ENCODE data around the gene B9D2.
"Not testable (repeated sequence)": the region's sequence is repeated elsewhere in the genome, so short reads cannot be mapped to it uniquely, and the experiment has no call there.

Gene B9D2

DNA sequence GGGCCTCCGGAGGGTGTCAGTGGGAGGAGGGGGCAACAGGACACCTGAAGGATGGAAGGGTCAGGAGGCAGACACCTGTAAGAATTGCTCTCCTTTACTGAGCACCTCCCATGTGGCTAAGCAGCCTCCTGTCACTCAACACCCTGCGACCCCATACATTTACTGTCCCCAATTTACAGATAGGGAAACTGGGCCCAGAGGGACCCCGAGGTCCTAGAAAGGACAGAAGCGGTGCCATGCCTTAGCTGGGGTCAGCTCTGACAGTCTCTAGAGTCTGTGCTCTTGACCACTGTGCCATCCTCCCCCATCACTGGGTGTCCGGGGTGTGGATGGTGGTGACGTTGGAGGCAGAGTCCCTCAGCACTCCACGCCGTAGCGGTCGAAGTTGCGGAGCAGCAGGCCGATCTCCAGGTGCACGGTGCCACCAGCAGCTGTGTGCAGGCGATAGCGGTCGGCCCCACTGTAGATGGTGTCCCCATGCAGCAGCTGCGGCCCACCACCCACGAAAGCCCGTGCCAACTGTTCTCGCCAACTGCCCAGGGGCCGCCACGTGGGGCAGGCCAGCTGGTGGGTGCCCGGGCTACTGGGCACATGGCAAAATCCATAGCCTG is 9.5 kb downstream of the B9D2 start:
- no peak for DNase-seq

DNA sequence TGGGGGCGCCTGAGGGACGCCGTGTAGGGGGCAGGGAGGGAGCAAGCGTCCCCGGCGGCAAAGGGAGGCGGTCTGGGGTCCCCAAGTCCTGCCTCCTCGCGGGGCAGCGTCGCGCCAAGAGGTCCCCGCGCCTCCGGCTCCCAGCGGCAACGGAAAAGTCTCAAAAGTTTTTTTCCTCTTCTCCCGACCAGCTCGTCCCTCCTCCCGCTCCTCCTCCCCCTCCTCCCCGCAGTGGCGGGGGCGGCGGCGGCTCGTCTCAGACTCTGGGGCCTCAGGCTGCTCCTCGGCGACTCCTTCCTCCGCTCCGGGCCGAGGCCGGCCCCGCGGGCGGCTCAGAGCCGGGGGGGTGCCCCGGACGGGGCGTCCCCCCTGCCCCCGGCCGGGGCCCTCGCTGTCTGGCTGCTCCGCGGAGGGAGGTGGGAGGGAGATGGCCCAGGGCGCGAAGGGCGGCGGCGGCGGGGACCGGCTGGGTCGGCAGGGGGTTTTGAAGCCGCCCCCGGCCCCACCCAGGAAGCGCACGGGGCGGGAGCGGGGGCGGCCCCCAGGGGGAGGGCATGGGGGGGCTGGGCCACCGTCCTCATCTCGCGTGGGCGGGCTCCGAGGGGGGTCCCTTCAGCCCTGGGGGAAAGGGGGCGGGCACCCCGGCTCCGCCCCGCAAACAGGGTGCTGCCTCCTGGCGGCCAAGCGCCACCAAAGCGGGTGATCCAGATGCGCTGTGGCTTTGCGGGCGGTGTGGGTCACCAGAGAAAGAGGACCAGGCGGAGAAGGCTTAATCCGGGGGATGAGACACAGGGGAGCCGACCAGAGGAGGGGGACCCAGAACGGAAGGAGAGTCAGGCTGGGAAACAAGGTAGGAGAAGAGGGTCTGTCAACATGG is 10.2 kb downstream of the B9D2 start, which contains the start of gene TGFB1:
Gene TGFB1, minus strand, starts transcription at position 457 of the 877 bp plus-strand sequence. CDS start 878 bp downstream, outside the sequence.
- DNase-seq: peak; percentile 93

DNA sequence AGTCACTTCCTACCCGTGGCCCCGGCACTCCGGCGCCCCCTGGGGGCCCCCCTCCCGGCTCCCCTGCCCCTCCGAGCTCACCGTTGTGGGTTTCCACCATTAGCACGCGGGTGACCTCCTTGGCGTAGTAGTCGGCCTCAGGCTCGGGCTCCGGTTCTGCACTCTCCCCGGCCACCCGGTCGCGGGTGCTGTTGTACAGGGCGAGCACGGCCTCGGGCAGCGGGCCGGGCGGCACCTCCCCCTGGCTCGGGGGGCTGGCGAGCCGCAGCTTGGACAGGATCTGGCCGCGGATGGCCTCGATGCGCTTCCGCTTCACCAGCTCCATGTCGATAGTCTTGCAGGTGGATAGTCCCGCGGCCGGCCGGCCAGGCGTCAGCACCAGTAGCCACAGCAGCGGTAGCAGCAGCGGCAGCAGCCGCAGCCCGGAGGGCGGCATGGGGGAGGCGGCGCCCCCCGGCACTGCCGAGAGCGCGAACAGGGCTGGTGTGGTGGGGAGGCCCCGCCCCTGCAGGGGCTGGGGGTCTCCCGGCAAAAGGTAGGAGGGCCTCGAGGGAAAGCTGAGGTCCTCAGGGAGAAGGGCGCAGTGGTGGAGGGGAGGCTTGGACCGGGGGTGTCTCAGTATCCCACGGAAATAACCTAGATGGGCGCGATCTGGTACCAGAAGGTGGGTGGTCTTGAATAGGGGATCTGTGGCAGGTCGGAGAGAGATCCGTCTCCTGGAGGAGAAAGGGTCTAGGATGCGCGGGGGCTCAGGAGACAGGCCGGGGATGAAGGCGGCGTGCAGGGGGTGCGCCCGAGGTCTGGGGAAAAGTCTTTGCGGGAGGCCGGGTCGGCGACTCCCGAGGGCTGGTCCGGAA is 11.1 kb downstream of the B9D2 start:
- peak; percentile 62 for DNase-seq

- no peak for DNase-seq
These were observed 11.7 kb downstream of the B9D2 start for GRCh38 chr19:41352279-41352608.

- DNase-seq: peak; percentile 47
These were observed 12.4 kb downstream of the B9D2 start for GRCh38 chr19:41351339-41352245.

DNA sequence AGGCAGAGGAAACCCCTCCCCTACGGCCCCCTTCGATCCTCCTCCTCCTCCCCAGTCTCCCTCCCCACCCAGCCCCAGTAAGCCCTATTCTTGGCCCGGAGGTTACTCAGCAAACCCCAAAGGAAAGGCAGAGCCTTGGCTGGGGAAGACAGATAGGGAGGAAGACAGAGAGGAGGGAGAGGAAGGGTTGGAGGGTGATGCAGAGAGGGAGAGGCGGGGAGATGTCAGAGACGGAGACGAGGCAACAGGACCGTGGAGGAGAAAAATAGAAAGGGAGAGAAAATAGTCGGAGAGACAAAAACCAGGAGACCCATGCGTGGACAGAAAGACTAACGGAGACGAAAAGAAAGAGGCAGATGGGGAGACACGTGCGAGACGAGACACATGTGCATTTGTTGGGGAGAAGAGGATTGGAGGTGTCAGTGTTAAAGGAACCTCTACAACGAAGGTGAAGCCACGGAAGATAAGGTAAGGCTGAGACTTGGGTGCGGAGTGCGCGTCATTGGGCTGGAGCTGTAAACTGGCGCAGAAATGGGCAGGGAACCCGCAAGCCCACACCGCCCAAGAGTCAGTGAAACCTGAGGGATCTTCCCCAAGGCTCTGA is 13.1 kb downstream of the B9D2 start:
- DNase-seq: peak; percentile 43

GRCh38 chr19:41346916-41347315 is 17.0 kb downstream of the B9D2 start:
- not testable (repeated sequence) for DNase-seq

DNA sequence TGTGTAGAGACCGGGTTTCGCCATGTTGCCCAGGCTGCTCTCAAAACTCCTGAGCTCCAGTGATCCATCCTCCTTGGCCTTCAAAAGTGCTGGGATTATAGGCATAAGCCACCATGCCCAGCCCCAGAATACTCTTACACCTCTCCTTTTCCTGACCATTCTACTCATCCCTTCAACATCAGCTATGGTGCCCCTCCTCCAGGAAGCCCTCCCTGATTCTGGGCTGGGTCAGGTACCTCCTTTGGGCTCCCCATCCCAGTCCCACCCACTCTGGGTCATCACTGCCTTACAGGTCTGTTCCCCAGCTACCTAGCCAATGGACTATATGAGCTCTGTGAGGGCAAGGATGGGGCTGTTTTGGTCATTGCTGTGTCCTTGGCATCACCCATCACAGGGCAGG is 19.8 kb downstream of the B9D2 start:
- DNase-seq: no peak

- DNase-seq: no peak
These were observed 22.1 kb downstream of the B9D2 start for GRCh38 chr19:41341669-41342490.

GRCh38 chr19:41339936-41340335 is 24.0 kb downstream of the B9D2 start:
- DNase-seq: peak; percentile 87

DNA sequence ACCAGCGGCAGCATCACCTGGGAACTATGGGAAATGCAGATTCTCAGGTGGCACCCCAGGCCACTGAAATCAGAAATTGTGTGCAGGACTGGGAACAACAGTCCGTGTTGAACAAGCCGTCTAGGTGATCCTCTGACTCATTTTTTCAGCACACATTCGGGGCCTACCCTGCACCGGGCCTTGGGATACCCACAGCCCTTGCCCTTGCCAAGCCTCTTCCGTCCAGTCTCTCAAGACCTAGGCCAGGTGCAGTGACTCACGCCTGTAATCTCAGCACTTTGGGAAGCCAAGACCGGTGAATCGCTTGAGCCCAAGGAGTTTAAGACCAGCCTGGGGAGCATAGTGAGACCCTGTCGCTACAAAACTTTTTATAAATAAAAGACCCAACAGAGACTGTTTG is 28.5 kb downstream of the B9D2 start:
- no peak for DNase-seq

GRCh38 chr19:41334793-41335192 is 29.2 kb downstream of the B9D2 start:
- DNase-seq: no peak

DNA sequence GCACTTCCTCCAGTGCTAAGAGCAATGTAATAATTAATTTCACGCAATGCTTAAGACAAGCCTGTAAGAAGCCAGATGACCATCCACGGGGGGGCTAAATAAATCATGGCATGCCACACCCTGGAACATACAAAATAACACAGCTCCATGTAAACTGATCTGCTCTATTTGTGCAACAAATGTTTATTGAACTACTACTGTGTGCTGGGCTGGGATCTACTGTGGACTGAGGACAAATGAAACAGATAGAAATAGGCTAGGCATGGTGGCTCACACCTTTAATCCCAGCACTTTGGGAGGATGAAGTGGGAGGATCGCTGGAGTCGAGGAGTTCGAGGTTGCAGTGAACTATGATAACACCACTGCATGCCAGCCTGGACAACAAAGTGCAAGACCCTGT is 31.5 kb downstream of the B9D2 start:
- no peak for DNase-seq

DNA sequence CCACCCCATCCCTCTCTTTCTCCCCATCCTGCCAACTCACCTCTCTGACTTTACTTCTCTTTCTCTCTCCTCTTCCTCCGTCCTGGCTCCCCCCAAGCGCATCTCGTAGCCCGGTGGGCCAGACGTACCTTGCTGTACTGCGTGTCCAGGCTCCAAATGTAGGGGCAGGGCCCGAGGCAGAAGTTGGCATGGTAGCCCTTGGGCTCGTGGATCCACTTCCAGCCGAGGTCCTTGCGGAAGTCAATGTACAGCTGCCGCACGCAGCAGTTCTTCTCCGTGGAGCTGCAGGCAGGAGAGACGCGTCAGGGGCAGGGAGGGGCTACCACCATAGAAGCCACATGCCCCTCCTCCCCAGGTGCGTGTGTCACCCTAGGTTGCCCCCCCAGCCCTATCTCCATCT is 31.9 kb downstream of the B9D2 start:
- DNase-seq: no peak

GRCh38 chr19:41330946-41331678 is 32.8 kb downstream of the B9D2 start:
- no peak for DNase-seq

- no peak for DNase-seq
These were observed 33.5 kb downstream of the B9D2 start for GRCh38 chr19:41330481-41330880.

- no peak for DNase-seq
These were observed 35.1 kb downstream of the B9D2 start for GRCh38 chr19:41328842-41329225.

DNA sequence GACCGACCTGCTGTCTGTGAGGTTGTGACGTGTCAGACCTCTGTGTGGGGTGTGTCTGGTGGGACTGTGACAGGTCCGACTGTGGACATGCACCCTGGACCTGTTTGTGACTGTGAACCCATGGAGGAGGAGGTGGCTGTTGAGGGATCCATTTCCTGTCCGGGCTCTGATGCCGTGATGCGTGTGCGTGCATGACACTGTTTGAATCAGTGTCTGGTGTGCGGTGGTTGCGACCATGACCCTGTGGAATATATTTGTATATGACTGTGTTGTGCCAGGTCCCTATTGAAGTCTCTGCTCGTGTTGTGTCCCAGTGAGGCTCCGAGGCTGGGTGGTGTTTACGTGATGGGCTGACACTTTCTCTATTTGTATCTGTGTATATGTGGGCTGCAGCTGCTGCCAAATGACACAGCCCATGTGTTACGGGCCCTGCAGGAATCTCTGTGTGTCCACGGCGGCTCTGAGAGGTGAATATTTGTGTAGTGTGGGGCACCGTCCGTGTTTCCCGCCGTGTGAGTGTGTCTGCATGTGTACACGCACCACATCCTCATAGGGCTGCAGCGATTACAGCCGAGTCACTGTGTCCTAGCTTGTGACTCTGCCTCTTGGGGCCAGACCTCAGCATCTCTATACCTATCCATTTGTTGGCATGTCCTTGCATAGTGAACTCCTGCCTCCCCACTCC is 35.6 kb downstream of the B9D2 start:
- DNase-seq: peak; percentile 36

DNA sequence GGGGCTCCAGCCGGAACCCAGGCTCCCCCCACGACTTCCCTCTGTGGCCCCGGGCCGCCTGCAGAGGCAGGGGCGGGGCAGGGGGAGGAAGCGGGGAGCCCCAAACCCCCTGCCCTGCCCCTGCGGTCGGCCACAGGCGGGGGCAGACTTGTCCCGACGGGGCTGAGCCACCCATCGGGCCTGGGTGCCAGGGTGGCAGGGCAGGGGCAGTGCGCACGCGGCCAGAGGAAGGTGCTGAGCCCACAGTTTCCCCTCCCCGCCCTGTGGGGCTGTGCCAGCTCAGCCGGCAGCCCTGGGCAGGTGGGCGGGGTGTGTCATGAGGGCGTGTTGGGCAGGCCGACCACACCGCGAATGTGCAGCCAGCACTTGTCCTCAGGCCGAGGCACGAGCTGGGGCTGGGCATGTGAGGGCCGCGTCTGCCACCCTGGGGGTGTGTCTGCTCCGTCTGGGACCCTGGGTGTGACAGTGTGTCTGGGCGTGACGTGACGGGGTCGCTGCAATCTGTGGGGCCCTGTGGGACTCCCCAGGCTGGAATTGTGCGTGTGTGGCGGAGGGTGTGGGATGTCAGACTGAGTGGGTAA is 36.3 kb downstream of the B9D2 start:
- peak; percentile 39 for DNase-seq

Measured in fibroblast of skin of right biceps (primary cell).